Large intestine (tissue), 3 donors: ENCODE results near the gene GNAO1. TPM values are rescaled to one million over a fixed set of nuclear protein-coding genes. Genes with fewer than 3 reads are reported as not detected.

Source experiments
- DNase-seq, 2 donors: peaks; one replicate each; pipeline versions ENCODE4 v3.0.0 to v3.0.0-alpha.2; 2013
- H3K27ac ChIP-seq: one replicate; pipeline ENCODE4 v1.5.1; 2013; ENCODE audit warnings: low read length
- H3K27me3 ChIP-seq: 2 replicates; pipeline ENCODE4 v1.6.1; 2013; ENCODE audit warnings: low read length; ENCODE audit not compliant: control insufficient read depth, insufficient read depth
- H3K36me3 ChIP-seq: 2 replicates; pipeline ENCODE4 v1.6.1; 2013; ENCODE audit warnings: low read length; ENCODE audit not compliant: control insufficient read depth, insufficient read depth
- H3K4me1 ChIP-seq: one replicate; pipeline ENCODE4 v1.6.1; 2013; ENCODE audit warnings: low read length; ENCODE audit not compliant: control insufficient read depth, insufficient read depth
- H3K4me3 ChIP-seq: one replicate; pipeline ENCODE4 v1.5.1; 2013; ENCODE audit warnings: low read length
- H3K9me3 ChIP-seq: one replicate; pipeline ENCODE4 v1.6.1; 2013; ENCODE audit warnings: mild to moderate bottlenecking, low read depth, low read length, moderate library complexity; ENCODE audit not compliant: control insufficient read depth
- WGBS: methylation state at CpG from one replicate; pipeline ENCODE4 v1.1.5; 2013; ENCODE audit warnings: low lambda C conversion rate; ENCODE audit not compliant: insufficient coverage; 5-methylcytosine and 5-hydroxymethylcytosine counted together
- polyA plus RNA-seq: library from polyadenylated mRNA; unstranded; fragments of 120-200 nt; gene quantifications from one replicate; pipeline ENCODE4 v1.2.1, GENCODE V29; 2013

Gene GNAO1
- polyA plus RNA-seq, 1 donor = 15.9 TPM

GRCh38 chr16:56270828-56271227 lies 79.5 kb downstream of the GNAO1 start:
- no CpG with 5 or more reads among the region's 3 CpGs for WGBS
- H3K4me1 ChIP-seq = no peaks in the 10 kb centered on the region
- no peak for DNase-seq
- no peak overlapping the region for H3K4me3 ChIP-seq
- no peaks in the 10 kb centered on the region for H3K9me3 ChIP-seq
- H3K27me3 ChIP-seq = no peaks in the 10 kb centered on the region
- no peaks in the 10 kb centered on the region for H3K36me3 ChIP-seq
- H3K27ac ChIP-seq = no peak overlapping the region

- Histone ChIP-seq H3K36me3 (no peaks in the 10 kb centered on the region), H3K27ac (no peak overlapping the region), H3K4me3 (no peak overlapping the region), H3K4me1 (peaks cover 6% of the 10 kb centered on the region), H3K27me3 (no peaks in the 10 kb centered on the region), H3K9me3 (no peaks in the 10 kb centered on the region)
- DNase-seq = no peak
Observed at GRCh38 chr16:56272583-56272894, 81.2 kb downstream of the GNAO1 start.

GRCh38 chr16:56273615-56274014 lies 82.3 kb downstream of the GNAO1 start:
- no peak for DNase-seq
- Histone ChIP-seq H3K4me1 (peaks cover 6% of the 10 kb centered on the region), H3K36me3 (no peaks in the 10 kb centered on the region), H3K27me3 (no peaks in the 10 kb centered on the region), H3K9me3 (no peaks in the 10 kb centered on the region), H3K4me3 (no peak overlapping the region), H3K27ac (no peak overlapping the region)
- no CpG with 5 or more reads among the region's 4 CpGs for WGBS

GRCh38 chr16:56274369-56274768 lies 83.1 kb downstream of the GNAO1 start:
- WGBS = no CpG with 5 or more reads among the region's 4 CpGs
- peaks cover 6% of the 10 kb centered on the region for H3K4me1 ChIP-seq
- H3K27ac ChIP-seq = no peak overlapping the region
- DNase-seq = no peak
- H3K4me3 ChIP-seq = no peak overlapping the region
- H3K36me3 ChIP-seq = no peaks in the 10 kb centered on the region
- H3K9me3 ChIP-seq = no peaks in the 10 kb centered on the region
- no peaks in the 10 kb centered on the region for H3K27me3 ChIP-seq

- Histone ChIP-seq H3K36me3 (no peaks in the 10 kb centered on the region), H3K27me3 (no peaks in the 10 kb centered on the region), H3K4me3 (no peak overlapping the region), H3K9me3 (no peaks in the 10 kb centered on the region), H3K27ac (no peak overlapping the region), H3K4me1 (peaks cover 6% of the 10 kb centered on the region)
- no peak for DNase-seq
- no CpG with 5 or more reads among the region's 4 CpGs for WGBS
Observed at GRCh38 chr16:56275076-56275475, 83.8 kb downstream of the GNAO1 start.

- Histone ChIP-seq H3K9me3 (no peaks in the 10 kb centered on the region), H3K27me3 (no peaks in the 10 kb centered on the region), H3K36me3 (no peaks in the 10 kb centered on the region), H3K4me3 (no peak overlapping the region), H3K27ac (no peak overlapping the region), H3K4me1 (peaks cover 6% of the 10 kb centered on the region)
- WGBS = no CpG with 5 or more reads among the region's 9 CpGs
- DNase-seq = no peak
Observed at GRCh38 chr16:56275801-56276200, 84.5 kb downstream of the GNAO1 start.

- H3K27me3 ChIP-seq = no peaks in the 10 kb centered on the region
- no peak overlapping the region for H3K27ac ChIP-seq
- no peak for DNase-seq
- H3K4me3 ChIP-seq = no peak overlapping the region
- H3K9me3 ChIP-seq = no peaks in the 10 kb centered on the region
- peaks cover 6% of the 10 kb centered on the region for H3K4me1 ChIP-seq
- H3K36me3 ChIP-seq = no peaks in the 10 kb centered on the region
- WGBS = no CpG with 5 or more reads among the region's 5 CpGs
Observed at GRCh38 chr16:56277075-56277474, 85.8 kb downstream of the GNAO1 start.

- Histone ChIP-seq H3K9me3 (no peaks in the 10 kb centered on the region), H3K27me3 (no peaks in the 10 kb centered on the region), H3K4me3 (no peak overlapping the region), H3K4me1 (peaks cover 6% of the 10 kb centered on the region), H3K36me3 (no peaks in the 10 kb centered on the region), H3K27ac (no peak overlapping the region)
- no peak for DNase-seq
- WGBS = no CpG with 5 or more reads among the region's 9 CpGs
Observed at GRCh38 chr16:56278196-56278855, 87.0 kb downstream of the GNAO1 start.

GRCh38 chr16:56279132-56279531 lies 87.8 kb downstream of the GNAO1 start:
- WGBS = no CpG with 5 or more reads among the region's 8 CpGs
- Histone ChIP-seq H3K9me3 (no peaks in the 10 kb centered on the region), H3K27ac (no peak overlapping the region), H3K36me3 (no peaks in the 10 kb centered on the region), H3K4me3 (no peak overlapping the region), H3K27me3 (no peaks in the 10 kb centered on the region), H3K4me1 (peaks cover 6% of the 10 kb centered on the region)
- DNase-seq = no peak

- peaks cover 6% of the 10 kb centered on the region for H3K4me1 ChIP-seq
- no peak overlapping the region for H3K4me3 ChIP-seq
- H3K27ac ChIP-seq = no peak overlapping the region
- no peaks in the 10 kb centered on the region for H3K36me3 ChIP-seq
- H3K27me3 ChIP-seq = no peaks in the 10 kb centered on the region
- no peaks in the 10 kb centered on the region for H3K9me3 ChIP-seq
- DNase-seq = no peak
- no CpG with 5 or more reads among the region's 2 CpGs for WGBS
Observed at GRCh38 chr16:56279914-56280313, 88.6 kb downstream of the GNAO1 start.

GRCh38 chr16:56281249-56281805 lies 90.0 kb downstream of the GNAO1 start:
- no peak overlapping the region for H3K27ac ChIP-seq
- 70% methylated on average over 2 of the region's 2 CpGs for WGBS
- H3K36me3 ChIP-seq = no peaks in the 10 kb centered on the region
- no peak for DNase-seq
- H3K4me1 ChIP-seq = peaks cover 6% of the 10 kb centered on the region
- H3K9me3 ChIP-seq = no peaks in the 10 kb centered on the region
- no peak overlapping the region for H3K4me3 ChIP-seq
- H3K27me3 ChIP-seq = no peaks in the 10 kb centered on the region
